ENCODE measurements around the gene SPON1. TPM values are rescaled to one million over a fixed set of nuclear protein-coding genes. Genes with fewer than 3 reads are reported as not detected.

The SPON1 gene
- total and polyA plus RNA-seq, 12 donors, result 2.7 to 116 (median 34.4) TPM

DNA sequence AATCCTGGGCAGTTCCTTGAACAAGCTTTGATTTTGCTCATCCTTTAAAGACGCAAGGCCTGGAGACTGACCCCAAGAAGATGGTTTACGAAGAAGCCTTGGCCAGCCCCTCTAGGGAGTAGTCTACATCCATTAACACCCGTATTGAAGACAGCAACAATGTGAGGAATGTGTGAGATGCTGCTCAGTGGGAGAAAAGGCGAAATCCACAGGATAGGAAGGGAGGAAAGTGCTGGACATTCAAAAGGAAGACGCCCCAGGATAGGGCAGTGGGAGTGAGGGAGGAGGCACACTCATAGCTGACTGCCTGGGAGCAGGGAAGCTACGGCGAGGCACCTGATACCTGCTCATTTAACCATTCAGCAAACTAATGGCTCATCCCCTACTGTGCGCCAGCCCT lies 282.4 kb downstream of the SPON1 start:
- Histone ChIP-seq H3K4me1 (replicated peaks in 1 of 2) (peaks cover 0 to 15% of the 10 kb centered on the region in 2 donors), H3K9me3 (replicated peaks in 1 of 3) (no peaks in the 10 kb centered on the region), H3K36me3 (replicated peaks in 1 of 2) (no peaks in the 10 kb centered on the region), H3K27me3 (no peaks in the 10 kb centered on the region), H3K27ac (no peak overlapping the region), H3K4me3 (no peak overlapping the region)
- DNase-seq, result no peak
- intact Hi-C loops (cut with DNase I), result loop anchor here (5.0 kb wide), 3 partner anchors 283 to 473 kb away; partner anchors contain the start of gene SPON1 (in 1 of the 2)
- WGBS, 4 donors, result 85 to 90% (median 87%) methylated on average over 8 of the region's 8 CpGs
- TF ChIP-seq POLR2A (IDR thresholded peaks at IDR 0.05), result no peak
- TF ChIP-seq, protein P1, sequence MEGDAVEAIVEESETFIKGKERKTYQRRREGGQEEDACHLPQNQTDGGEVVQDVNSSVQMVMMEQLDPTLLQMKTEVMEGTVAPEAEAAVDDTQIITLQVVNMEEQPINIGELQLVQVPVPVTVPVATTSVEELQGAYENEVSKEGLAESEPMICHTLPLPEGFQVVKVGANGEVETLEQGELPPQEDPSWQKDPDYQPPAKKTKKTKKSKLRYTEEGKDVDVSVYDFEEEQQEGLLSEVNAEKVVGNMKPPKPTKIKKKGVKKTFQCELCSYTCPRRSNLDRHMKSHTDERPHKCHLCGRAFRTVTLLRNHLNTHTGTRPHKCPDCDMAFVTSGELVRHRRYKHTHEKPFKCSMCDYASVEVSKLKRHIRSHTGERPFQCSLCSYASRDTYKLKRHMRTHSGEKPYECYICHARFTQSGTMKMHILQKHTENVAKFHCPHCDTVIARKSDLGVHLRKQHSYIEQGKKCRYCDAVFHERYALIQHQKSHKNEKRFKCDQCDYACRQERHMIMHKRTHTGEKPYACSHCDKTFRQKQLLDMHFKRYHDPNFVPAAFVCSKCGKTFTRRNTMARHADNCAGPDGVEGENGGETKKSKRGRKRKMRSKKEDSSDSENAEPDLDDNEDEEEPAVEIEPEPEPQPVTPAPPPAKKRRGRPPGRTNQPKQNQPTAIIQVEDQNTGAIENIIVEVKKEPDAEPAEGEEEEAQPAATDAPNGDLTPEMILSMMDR (IDR thresholded peaks at IDR 0.05), result no peak

DNA sequence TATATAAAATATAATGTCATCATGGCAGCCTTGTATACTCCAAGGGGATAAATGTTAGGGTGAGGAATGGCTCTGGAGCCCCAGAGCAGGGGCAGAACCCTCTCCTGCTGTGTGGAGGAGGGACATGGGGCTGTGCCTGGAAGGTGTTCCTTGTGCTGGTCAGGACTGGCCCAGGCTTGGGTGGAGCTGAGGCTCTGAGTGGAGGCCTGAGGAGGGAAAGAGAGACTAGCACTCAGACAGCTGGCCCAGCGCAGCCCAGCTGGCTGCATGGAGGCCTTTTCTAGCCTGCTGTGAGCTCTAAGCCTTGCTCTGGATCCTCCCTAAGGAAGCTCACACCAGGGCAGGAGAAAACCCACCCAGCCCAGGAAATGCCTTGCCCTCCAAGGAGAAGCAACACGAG lies 282.9 kb downstream of the SPON1 start:
- no peaks in the 10 kb centered on the region for H3K9me3 ChIP-seq (replicated peaks in 1 of 3)
- intact Hi-C loops (cut with DNase I), result loop anchor here (5.0 kb wide), 3 partner anchors 283 to 473 kb away; partner anchors contain the start of gene SPON1 (in 1 of the 2)
- H3K4me1 ChIP-seq (replicated peaks in 1 of 2), result peaks cover 0 to 15% of the 10 kb centered on the region in 2 donors
- H3K36me3 ChIP-seq (replicated peaks in 1 of 2), result no peaks in the 10 kb centered on the region
- H3K27me3 ChIP-seq, result no peaks in the 10 kb centered on the region
- H3K4me3 ChIP-seq, result no peak overlapping the region
- WGBS, 4 donors, result 80 to 97% (median 86%) methylated on average over 2 of the region's 2 CpGs
- TF ChIP-seq, protein P1 (IDR thresholded peaks at IDR 0.05), result no peak
- no peak for TF ChIP-seq POLR2A (IDR thresholded peaks at IDR 0.05)
- no peak for DNase-seq
- H3K27ac ChIP-seq, result no peak overlapping the region

DNA sequence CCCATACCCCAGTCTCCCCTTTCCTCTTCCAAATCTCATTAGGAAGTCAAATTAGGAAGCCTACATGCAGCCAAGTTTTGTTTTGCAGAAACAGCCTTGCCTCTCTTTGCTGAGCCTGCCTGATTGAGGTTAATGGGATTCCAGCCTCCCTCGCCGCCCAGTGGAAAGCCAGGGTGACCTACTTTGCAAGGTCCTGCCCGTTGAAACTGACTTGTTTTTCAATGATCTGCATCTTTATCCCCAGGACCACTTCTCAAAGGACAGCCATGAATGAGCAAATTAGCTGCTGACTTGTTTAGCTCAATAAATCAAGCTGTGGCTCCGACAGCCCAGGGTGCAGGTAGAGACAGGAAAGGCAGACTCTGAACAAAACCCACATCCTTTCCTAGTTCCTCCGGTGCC lies 286.1 kb downstream of the SPON1 start:
- TF ChIP-seq, protein P1 (IDR thresholded peaks at IDR 0.05), result peak in 2 of 6 experiments; percentile 11 to 23
- no peak for TF ChIP-seq POLR2A (IDR thresholded peaks at IDR 0.05)
- Histone ChIP-seq H3K27me3 (no peaks in the 10 kb centered on the region), H3K27ac (no peak overlapping the region), H3K36me3 (replicated peaks in 1 of 2) (no peaks in the 10 kb centered on the region), H3K9me3 (replicated peaks in 1 of 3) (no peaks in the 10 kb centered on the region), H3K4me3 (no peak overlapping the region), H3K4me1 (replicated peaks in 1 of 2) (peaks cover 0 to 15% of the 10 kb centered on the region in 2 donors)
- intact Hi-C loops (cut with DNase I), result loop anchor here (5.0 kb wide), 3 partner anchors 286 to 476 kb away; partner anchors contain the start of gene SPON1 (in 1 of the 2)
- DNase-seq, result peak in 5 of 7 donors; percentile 25 to 63 (median 31)
- 26 to 32% (median 30%) methylated on average over 5 of the region's 5 CpGs for WGBS, 4 donors

DNA sequence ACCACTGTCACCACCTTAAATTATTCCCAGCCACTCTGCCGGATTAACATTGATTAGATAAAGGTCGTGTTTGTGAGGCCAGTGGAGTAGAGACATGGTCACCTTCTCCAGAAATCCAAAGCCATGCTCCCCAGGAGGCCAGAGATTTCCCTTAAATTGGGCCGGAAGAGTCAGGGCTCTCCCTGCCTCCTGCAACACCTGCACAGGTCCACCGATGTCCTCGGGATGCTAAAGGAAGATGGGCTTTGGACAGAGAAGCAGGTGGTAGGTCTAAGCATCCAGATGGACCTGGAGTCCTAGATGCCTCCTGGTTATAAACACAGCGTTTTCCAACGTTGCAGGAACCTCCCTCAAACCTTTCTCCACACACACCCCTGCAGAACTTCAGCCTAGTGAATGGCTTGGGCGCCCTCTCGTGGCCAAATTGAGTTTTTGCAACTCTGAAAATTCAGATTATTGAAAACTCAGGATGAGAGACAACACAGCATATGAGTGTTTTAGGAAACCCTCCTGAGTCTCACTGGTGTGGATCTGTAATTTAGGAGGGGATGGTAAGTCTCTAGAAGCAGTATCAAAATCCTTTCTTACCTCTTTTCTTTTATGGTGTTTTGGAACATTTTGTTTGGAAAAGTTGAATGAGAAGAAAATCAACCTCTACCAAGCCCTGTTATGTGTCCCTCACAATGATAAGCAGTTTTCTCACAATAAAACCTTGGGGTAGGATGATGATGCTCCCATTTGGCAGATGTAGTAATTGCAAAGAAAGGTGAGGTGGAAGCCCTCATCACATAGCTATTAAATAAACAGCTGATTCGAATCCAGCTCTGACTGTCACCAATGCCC lies 286.8 kb downstream of the SPON1 start:
- Histone ChIP-seq H3K9me3 (replicated peaks in 1 of 3) (no peaks in the 10 kb centered on the region), H3K4me3 (no peak overlapping the region), H3K4me1 (replicated peaks in 1 of 2) (peaks cover 0 to 15% of the 10 kb centered on the region in 2 donors), H3K36me3 (replicated peaks in 1 of 2) (no peaks in the 10 kb centered on the region), H3K27ac (no peak overlapping the region), H3K27me3 (no peaks in the 10 kb centered on the region)
- intact Hi-C loops (cut with DNase I), result loop anchor here (5.0 kb wide), 3 partner anchors 287 to 477 kb away; partner anchors contain the start of gene SPON1 (in 1 of the 2)
- peak; percentile 47 to 79 (median 54) for DNase-seq
- WGBS, 4 donors, result 26 to 34% (median 27%) methylated on average over 6 to 10 of the region's 10 CpGs
- TF ChIP-seq POLR2A (IDR thresholded peaks at IDR 0.05), result no peak
- TF ChIP-seq, protein P1 (IDR thresholded peaks at IDR 0.05), result peak; percentile 86 to 94 (median 88)
